Measurements from ENCODE around the gene SUPV3L1.

SUPV3L1 gene

DNA sequence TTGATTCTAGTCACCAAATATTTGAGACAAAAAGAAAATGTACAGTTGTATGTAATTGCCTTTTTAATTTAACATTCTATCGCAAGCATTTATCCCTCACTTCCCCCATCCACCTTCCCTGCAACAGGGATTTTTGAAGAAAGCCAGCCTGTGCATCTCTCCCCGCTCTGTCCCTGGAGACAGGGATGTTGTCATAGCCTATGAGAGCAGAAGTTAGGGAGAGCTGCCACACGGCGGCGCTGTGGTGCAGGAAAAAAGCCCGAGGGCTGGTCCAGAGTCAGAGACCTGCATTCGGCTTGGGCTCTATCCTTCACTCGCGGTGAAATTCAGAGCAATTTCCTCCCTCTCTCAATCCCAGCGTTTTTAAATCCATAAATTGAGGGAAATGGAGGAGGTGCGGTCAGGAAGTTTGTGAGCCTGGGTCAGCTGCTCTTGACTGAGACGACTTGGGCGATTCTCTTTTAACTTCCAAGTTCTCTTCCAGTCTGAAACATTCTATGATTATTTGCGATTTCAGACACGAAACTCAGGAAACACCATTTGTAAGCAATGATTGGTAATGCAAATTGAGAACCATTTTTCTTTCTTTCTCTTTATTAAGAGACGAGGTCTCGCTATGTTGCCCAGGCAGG lies 57.6 kb downstream of the SUPV3L1 start:
- H3K9ac ChIP-seq (ENCODE audit: low read depth, low read length) = no peak overlapping the region
- H3K36me3 ChIP-seq (ENCODE audit: control insufficient read depth, insufficient read depth, low read length) = no peaks in the 10 kb centered on the region
- no peaks in the 10 kb centered on the region for H3K4me1 ChIP-seq (ENCODE audit: control insufficient read depth, insufficient read depth, low read length)
- no peaks in the 10 kb centered on the region for H3K27me3 ChIP-seq (ENCODE audit: control insufficient read depth, insufficient read depth, low read length)
- no peaks in the 10 kb centered on the region for H3K9me3 ChIP-seq (ENCODE audit: control insufficient read depth, insufficient read depth, low read length)
- no peak overlapping the region for H3K4me3 ChIP-seq (ENCODE audit: low read depth, low read length)

DNA sequence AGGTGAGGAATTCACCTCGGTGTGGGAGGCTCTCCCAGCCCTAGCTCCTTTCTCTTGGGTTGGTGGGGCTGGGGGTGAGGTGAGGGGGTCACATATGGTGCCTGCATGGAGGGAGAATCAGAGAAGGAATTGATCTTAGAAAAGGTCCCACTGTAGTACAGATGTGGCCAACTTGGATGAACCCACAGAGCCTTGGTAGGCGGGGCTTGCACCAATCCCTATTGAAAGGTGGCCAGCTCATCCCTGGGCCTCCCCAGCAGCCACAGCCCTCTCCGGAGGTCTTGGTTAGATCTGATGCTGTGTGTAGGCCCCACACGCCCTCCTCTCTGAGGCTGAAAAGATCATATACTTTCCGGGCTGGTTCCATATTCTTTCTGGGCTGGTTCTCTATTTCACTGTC lies 59.1 kb downstream of the SUPV3L1 start:
- Histone ChIP-seq H3K9me3 (ENCODE audit: control insufficient read depth, insufficient read depth, low read length) (no peaks in the 10 kb centered on the region), H3K9ac (ENCODE audit: low read depth, low read length) (no peak overlapping the region), H3K4me1 (ENCODE audit: control insufficient read depth, insufficient read depth, low read length) (no peaks in the 10 kb centered on the region), H3K36me3 (ENCODE audit: control insufficient read depth, insufficient read depth, low read length) (no peaks in the 10 kb centered on the region), H3K4me3 (ENCODE audit: low read depth, low read length) (no peak overlapping the region), H3K27me3 (ENCODE audit: control insufficient read depth, insufficient read depth, low read length) (no peaks in the 10 kb centered on the region)

DNA sequence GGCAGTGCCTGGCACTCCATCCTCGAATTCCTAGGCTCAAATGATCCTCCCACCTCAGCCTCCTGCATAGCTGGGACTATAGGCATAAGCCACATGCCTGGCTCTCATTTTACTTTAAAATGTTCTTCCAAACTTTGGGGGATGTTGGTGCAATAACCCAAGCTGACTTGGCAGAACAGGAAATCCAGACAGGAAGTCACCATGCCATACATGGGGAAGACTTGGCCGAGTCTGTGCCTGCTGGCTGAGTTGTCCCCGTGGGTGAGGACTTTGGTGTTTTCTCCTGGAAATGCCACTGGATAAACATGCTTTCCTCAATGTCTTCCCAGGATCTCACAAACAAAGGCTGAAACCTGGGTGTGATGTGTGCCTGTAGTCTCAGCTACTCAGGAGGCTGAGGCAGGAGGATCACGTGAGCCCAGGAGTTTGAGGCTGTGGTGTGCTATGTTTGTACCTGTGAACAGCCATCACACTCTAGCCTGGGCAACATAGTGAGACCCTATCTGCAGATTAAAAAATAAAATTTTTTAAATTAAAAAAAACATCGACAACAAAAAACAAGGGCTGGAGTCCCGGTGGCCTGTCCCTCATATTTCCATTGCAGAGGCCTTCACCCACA lies 59.9 kb downstream of the SUPV3L1 start:
- Histone ChIP-seq H3K9me3 (ENCODE audit: control insufficient read depth, insufficient read depth, low read length) (no peaks in the 10 kb centered on the region), H3K36me3 (ENCODE audit: control insufficient read depth, insufficient read depth, low read length) (no peaks in the 10 kb centered on the region), H3K4me3 (ENCODE audit: low read depth, low read length) (no peak overlapping the region), H3K9ac (ENCODE audit: low read depth, low read length) (no peak overlapping the region), H3K27me3 (ENCODE audit: control insufficient read depth, insufficient read depth, low read length) (no peaks in the 10 kb centered on the region), H3K4me1 (ENCODE audit: control insufficient read depth, insufficient read depth, low read length) (no peaks in the 10 kb centered on the region)

DNA sequence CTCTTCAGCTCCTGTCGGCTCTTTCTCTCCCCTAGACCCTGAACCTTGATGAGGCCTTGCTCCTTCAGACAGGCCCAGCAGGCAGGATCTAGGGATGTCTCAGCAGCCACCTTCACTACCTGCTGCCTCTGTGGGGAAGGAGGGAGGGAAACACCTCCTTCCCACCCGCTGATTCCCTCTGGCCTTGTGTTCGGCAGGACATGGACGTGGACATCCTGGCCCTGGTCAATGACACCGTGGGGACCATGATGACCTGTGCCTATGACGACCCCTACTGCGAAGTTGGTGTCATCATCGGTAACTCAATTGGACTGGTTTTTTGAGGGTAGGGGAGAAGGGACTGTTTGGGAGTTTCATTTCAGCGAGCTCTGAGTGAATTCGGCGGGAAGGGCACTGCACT lies 60.4 kb downstream of the SUPV3L1 start:
- Histone ChIP-seq H3K27me3 (ENCODE audit: control insufficient read depth, insufficient read depth, low read length) (no peaks in the 10 kb centered on the region), H3K36me3 (ENCODE audit: control insufficient read depth, insufficient read depth, low read length) (no peaks in the 10 kb centered on the region), H3K4me1 (ENCODE audit: control insufficient read depth, insufficient read depth, low read length) (no peaks in the 10 kb centered on the region), H3K9me3 (ENCODE audit: control insufficient read depth, insufficient read depth, low read length) (no peaks in the 10 kb centered on the region), H3K9ac (ENCODE audit: low read depth, low read length) (no peak overlapping the region), H3K4me3 (ENCODE audit: low read depth, low read length) (no peak overlapping the region)

DNA sequence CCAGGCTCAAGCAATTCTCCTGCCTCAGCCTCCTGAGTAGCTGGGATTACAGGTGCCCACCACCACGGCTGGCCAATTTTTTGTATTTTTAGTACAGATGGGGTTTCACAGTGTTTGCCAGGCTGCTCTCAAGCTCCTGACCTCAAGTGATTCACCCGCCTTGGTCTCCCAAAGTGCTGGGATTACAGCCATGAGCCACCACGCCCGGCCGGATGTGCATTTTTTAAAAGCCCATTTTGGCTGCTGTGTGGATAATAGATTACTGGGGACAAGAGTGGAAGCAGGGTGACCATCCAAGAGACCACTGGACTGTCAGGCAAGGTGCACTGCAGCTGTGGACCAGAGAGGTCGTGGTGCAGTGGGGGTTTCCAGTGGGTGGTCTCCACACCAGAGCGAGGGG lies 61.5 kb downstream of the SUPV3L1 start:
- H3K9ac ChIP-seq (ENCODE audit: low read depth, low read length) = no peak overlapping the region
- H3K36me3 ChIP-seq (ENCODE audit: control insufficient read depth, insufficient read depth, low read length) = no peaks in the 10 kb centered on the region
- no peak overlapping the region for H3K4me3 ChIP-seq (ENCODE audit: low read depth, low read length)
- no peaks in the 10 kb centered on the region for H3K27me3 ChIP-seq (ENCODE audit: control insufficient read depth, insufficient read depth, low read length)
- H3K4me1 ChIP-seq (ENCODE audit: control insufficient read depth, insufficient read depth, low read length) = no peaks in the 10 kb centered on the region
- H3K9me3 ChIP-seq (ENCODE audit: control insufficient read depth, insufficient read depth, low read length) = no peaks in the 10 kb centered on the region

DNA sequence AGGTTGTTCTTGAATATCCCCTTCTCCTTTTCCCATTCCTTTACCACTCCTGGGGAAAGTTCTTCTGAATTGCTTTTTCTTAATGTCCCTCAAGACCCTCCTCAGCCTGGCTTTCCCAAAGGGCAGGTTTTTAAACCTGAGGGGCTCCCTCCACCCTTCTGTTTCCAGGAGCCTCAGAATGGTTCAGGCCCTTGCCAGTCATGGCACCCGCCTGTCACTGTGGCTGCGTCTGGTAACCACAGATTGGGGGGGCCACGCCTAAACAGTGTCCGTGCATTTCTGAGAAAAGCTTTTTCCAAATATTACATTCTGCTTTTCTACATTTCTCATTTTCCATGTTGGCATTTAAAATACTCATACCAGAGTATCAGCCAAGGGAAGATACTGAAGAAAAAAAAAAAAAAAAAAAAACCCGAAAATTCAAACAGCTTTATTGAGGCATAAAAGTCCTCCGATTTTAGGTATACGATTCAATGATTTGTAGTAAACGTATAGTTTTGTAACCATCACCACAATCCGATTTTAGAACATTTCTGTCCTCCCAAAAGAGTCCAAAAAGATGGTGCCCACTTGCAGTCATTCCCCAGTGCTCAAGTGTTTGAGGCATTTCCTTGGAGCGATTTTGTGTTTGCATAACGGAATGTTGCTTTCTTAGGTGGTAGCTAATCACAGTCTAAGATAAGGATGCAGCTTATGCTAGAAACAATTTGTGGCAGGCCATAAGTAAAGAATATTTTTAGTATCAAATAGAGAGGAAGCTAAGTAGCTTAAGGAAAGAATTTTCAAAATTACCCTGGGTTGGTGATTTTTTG lies 62.2 kb downstream of the SUPV3L1 start:
- Histone ChIP-seq H3K4me3 (ENCODE audit: low read depth, low read length) (no peak overlapping the region), H3K36me3 (ENCODE audit: control insufficient read depth, insufficient read depth, low read length) (no peaks in the 10 kb centered on the region), H3K9ac (ENCODE audit: low read depth, low read length) (no peak overlapping the region), H3K9me3 (ENCODE audit: control insufficient read depth, insufficient read depth, low read length) (no peaks in the 10 kb centered on the region), H3K27me3 (ENCODE audit: control insufficient read depth, insufficient read depth, low read length) (no peaks in the 10 kb centered on the region), H3K4me1 (ENCODE audit: control insufficient read depth, insufficient read depth, low read length) (no peaks in the 10 kb centered on the region)

DNA sequence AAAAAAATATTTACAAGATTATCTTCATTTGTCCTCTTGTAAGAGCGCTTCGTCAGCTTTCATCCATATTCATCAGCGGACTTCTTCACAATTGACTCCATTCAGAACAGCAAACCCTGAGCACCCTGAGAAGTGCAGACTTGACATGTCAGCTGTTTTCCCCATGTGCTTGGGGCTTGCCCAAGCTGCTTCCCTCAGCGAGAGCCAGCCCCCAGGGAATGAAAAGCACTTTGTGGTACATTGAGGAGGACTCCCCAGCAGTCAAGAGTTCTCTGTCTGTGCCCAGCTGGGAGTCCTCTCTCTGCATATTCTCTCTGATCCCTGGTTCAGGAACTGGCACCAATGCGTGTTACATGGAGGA lies 62.8 kb downstream of the SUPV3L1 start:
- H3K36me3 ChIP-seq (ENCODE audit: control insufficient read depth, insufficient read depth, low read length) = no peaks in the 10 kb centered on the region
- H3K4me3 ChIP-seq (ENCODE audit: low read depth, low read length) = no peak overlapping the region
- no peaks in the 10 kb centered on the region for H3K27me3 ChIP-seq (ENCODE audit: control insufficient read depth, insufficient read depth, low read length)
- no peaks in the 10 kb centered on the region for H3K9me3 ChIP-seq (ENCODE audit: control insufficient read depth, insufficient read depth, low read length)
- H3K4me1 ChIP-seq (ENCODE audit: control insufficient read depth, insufficient read depth, low read length) = no peaks in the 10 kb centered on the region
- H3K9ac ChIP-seq (ENCODE audit: low read depth, low read length) = no peak overlapping the region

DNA sequence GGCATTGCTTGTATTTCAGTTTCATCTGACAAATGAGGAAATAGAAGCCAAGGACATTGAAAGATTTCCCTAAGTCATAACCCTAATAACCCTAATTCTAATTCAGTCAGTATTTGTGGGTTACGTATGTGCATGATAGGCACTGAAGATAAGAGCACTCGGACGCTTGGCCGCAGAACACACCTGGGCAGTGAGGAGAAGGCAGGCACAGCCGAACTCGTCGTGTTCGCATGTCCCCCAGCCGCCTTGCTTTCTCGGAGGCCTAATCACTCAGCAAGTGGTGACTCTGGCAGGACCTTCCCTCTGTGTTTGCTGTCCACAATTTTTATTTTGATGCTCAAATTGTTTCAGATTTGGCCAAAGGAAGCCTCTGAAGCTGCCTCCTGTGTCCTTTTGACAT lies 63.8 kb downstream of the SUPV3L1 start:
- no peaks in the 10 kb centered on the region for H3K36me3 ChIP-seq (ENCODE audit: control insufficient read depth, insufficient read depth, low read length)
- no peak overlapping the region for H3K4me3 ChIP-seq (ENCODE audit: low read depth, low read length)
- no peaks in the 10 kb centered on the region for H3K4me1 ChIP-seq (ENCODE audit: control insufficient read depth, insufficient read depth, low read length)
- no peaks in the 10 kb centered on the region for H3K9me3 ChIP-seq (ENCODE audit: control insufficient read depth, insufficient read depth, low read length)
- no peak overlapping the region for H3K9ac ChIP-seq (ENCODE audit: low read depth, low read length)
- no peaks in the 10 kb centered on the region for H3K27me3 ChIP-seq (ENCODE audit: control insufficient read depth, insufficient read depth, low read length)

DNA sequence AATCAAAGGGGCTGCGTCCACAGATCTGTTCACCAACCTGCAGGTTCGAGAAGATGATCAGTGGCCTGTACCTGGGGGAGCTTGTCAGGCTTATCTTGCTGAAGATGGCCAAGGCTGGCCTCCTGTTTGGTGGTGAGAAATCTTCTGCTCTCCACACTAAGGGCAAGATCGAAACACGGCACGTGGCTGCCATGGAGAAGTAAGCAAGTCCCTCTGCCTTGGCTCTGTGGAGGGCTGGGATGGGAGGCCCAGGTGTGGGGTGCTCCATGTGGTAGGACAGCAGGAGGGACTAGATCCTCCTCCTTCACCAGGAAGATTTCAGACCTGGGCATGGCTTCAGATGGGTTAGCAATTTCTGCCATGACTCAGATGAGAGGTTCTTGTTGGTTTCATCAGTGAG lies 66.0 kb downstream of the SUPV3L1 start:
- Histone ChIP-seq H3K4me3 (ENCODE audit: low read depth, low read length) (no peak overlapping the region), H3K9me3 (ENCODE audit: control insufficient read depth, insufficient read depth, low read length) (no peaks in the 10 kb centered on the region), H3K4me1 (ENCODE audit: control insufficient read depth, insufficient read depth, low read length) (no peaks in the 10 kb centered on the region), H3K27me3 (ENCODE audit: control insufficient read depth, insufficient read depth, low read length) (no peaks in the 10 kb centered on the region), H3K9ac (ENCODE audit: low read depth, low read length) (no peak overlapping the region), H3K36me3 (ENCODE audit: control insufficient read depth, insufficient read depth, low read length) (no peaks in the 10 kb centered on the region)

DNA sequence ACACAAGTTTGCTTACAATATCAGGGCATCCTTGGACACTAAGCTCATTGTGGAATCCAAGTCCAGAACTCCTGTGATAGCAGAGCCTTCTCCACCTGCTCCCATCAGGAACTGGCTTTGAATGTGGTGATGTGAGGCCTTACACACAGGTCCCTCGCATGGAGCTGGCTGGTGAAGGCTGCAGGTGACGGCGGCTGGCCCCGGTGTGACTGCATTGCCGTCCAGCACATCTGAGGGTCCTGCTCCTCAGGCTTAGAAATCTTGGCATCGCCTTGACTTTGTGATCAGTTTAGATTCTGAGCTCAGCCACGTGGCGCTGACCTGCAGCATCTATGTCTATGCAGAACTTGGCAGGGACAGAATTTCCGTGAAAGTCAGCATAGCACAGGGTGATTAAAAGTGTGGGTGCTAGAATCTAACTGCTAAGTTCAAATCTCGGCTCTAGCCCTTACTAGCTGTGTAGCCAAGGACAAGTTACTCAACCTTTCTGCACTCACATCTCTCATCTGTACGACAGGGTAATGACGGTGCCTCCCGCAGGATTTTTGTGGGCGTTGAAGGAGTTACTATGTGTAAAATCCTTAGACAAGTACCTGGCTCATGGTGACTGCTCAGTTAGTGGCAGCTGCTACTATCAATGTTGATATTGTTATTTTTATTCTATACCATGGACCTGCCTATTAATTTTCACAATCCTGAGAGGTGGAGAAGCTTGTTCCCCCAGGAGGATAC lies 66.7 kb downstream of the SUPV3L1 start:
- Histone ChIP-seq H3K9ac (ENCODE audit: low read depth, low read length) (no peak overlapping the region), H3K4me3 (ENCODE audit: low read depth, low read length) (no peak overlapping the region), H3K27me3 (ENCODE audit: control insufficient read depth, insufficient read depth, low read length) (no peaks in the 10 kb centered on the region), H3K36me3 (ENCODE audit: control insufficient read depth, insufficient read depth, low read length) (no peaks in the 10 kb centered on the region), H3K9me3 (ENCODE audit: control insufficient read depth, insufficient read depth, low read length) (no peaks in the 10 kb centered on the region), H3K4me1 (ENCODE audit: control insufficient read depth, insufficient read depth, low read length) (no peaks in the 10 kb centered on the region)

DNA sequence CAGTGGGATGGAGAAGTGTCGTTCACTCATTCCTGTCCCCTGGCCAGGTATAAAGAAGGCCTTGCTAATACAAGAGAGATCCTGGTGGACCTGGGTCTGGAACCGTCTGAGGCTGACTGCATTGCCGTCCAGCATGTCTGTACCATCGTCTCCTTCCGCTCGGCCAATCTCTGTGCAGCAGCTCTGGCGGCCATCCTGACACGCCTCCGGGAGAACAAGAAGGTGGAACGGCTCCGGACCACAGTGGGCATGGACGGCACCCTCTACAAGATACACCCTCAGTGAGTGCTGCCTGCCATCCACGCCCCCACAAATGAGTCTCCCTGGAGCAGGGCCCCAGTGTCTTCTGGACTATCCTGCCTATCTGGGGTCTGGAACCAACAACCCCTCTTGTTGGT lies 67.3 kb downstream of the SUPV3L1 start:
- no peak overlapping the region for H3K4me3 ChIP-seq (ENCODE audit: low read depth, low read length)
- no peaks in the 10 kb centered on the region for H3K9me3 ChIP-seq (ENCODE audit: control insufficient read depth, insufficient read depth, low read length)
- H3K9ac ChIP-seq (ENCODE audit: low read depth, low read length) = no peak overlapping the region

More for the DNA sequence above, 67.3 kb downstream of the SUPV3L1 start:
- no peaks in the 10 kb centered on the region for H3K27me3 ChIP-seq (ENCODE audit: control insufficient read depth, insufficient read depth, low read length)
- no peaks in the 10 kb centered on the region for H3K4me1 ChIP-seq (ENCODE audit: control insufficient read depth, insufficient read depth, low read length)
- no peaks in the 10 kb centered on the region for H3K36me3 ChIP-seq (ENCODE audit: control insufficient read depth, insufficient read depth, low read length)

Measured in iPS-15b (cell line).